ENCODE measurements around the gene TMEM114. TPM values are rescaled to one million over a fixed set of nuclear protein-coding genes. Genes with fewer than 3 reads are reported as not detected.

The TMEM114 gene
- total RNA-seq, 1 experiment from 2014 or later, result not detected

DNA sequence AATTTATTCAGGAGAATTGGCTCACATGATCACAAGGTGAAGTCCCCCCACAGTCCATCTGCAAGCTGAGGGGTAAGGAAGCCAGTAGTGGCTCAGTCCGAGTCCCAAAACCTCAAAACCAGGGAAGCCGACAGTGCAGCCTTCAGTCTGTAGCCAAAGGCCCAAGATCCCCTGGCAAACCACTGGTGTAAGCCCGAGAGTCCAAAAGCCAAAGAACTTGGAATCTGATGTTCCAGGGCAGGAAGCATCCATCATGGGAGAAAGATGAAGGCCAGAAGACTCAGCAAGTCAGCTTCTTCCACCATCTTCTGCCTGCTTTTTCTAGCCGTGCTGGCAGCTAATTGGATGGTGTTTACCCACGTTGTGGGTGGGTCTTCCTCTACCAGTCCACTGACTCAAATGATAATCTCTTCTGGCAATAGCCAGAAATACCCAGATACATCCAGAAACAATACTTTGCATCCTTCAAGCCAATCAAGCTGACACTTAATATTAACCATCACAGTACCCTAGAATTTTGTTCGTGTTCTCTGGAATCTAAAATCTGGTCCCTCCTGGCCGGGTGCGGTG lies 40.4 kb downstream of the TMEM114 start:
- TF ChIP-seq, protein P1, sequence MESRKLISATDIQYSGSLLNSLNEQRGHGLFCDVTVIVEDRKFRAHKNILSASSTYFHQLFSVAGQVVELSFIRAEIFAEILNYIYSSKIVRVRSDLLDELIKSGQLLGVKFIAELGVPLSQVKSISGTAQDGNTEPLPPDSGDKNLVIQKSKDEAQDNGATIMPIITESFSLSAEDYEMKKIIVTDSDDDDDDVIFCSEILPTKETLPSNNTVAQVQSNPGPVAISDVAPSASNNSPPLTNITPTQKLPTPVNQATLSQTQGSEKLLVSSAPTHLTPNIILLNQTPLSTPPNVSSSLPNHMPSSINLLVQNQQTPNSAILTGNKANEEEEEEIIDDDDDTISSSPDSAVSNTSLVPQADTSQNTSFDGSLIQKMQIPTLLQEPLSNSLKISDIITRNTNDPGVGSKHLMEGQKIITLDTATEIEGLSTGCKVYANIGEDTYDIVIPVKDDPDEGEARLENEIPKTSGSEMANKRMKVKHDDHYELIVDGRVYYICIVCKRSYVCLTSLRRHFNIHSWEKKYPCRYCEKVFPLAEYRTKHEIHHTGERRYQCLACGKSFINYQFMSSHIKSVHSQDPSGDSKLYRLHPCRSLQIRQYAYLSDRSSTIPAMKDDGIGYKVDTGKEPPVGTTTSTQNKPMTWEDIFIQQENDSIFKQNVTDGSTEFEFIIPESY (IDR thresholded peaks at IDR 0.05; ENCODE audit: extremely low read depth, insufficient replicate concordance, low read length), result no peak
- TF ChIP-seq JUND (IDR thresholded peaks at IDR 0.05) (no peak), TCF7L2 (IDR thresholded peaks at IDR 0.05; ENCODE audit: borderline replicate concordance, extremely low read depth, insufficient read depth, insufficient read length) (no peak), CEBPB (IDR thresholded peaks at IDR 0.05; ENCODE audit: low read depth) (no peak), EGR1 (IDR thresholded peaks at IDR 0.05; ENCODE audit: low read depth) (no peak), ELF1 (IDR thresholded peaks at IDR 0.05; ENCODE audit: borderline replicate concordance, low read depth) (no peak), EZH2 (IDR thresholded peaks at IDR 0.05) (no peak), SP1 (IDR thresholded peaks at IDR 0.05; ENCODE audit: low read depth) (no peak), RAD21 (IDR thresholded peaks at IDR 0.05; ENCODE audit: low read depth) (no peak), ZFX (IDR thresholded peaks at IDR 0.05) (no peak), CBX3 (IDR thresholded peaks at IDR 0.05; ENCODE audit: low read depth) (no peak), EZH2phosphoT487 (IDR thresholded peaks at IDR 0.05; ENCODE audit: borderline replicate concordance) (no peak), POLR2AphosphoS5 (IDR thresholded peaks at IDR 0.05; ENCODE audit: low read depth, low read length) (no peak)
- TF ChIP-seq, protein P2, sequence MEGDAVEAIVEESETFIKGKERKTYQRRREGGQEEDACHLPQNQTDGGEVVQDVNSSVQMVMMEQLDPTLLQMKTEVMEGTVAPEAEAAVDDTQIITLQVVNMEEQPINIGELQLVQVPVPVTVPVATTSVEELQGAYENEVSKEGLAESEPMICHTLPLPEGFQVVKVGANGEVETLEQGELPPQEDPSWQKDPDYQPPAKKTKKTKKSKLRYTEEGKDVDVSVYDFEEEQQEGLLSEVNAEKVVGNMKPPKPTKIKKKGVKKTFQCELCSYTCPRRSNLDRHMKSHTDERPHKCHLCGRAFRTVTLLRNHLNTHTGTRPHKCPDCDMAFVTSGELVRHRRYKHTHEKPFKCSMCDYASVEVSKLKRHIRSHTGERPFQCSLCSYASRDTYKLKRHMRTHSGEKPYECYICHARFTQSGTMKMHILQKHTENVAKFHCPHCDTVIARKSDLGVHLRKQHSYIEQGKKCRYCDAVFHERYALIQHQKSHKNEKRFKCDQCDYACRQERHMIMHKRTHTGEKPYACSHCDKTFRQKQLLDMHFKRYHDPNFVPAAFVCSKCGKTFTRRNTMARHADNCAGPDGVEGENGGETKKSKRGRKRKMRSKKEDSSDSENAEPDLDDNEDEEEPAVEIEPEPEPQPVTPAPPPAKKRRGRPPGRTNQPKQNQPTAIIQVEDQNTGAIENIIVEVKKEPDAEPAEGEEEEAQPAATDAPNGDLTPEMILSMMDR (IDR thresholded peaks at IDR 0.05 in 2 of 3, conservative IDR thresholded peaks at IDR 0.05 in 1 of 3; ENCODE audit: borderline replicate concordance in 1 of 3, insufficient read depth in 1 of 3, low read depth in 2 of 3, low read length in 2 of 3), result no peak
- TF ChIP-seq, protein P3, sequence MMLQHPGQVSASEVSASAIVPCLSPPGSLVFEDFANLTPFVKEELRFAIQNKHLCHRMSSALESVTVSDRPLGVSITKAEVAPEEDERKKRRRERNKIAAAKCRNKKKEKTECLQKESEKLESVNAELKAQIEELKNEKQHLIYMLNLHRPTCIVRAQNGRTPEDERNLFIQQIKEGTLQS (IDR thresholded peaks at IDR 0.05), result no peak
- no TSS peak for BruUV-seq (replicated peaks)
- RAD21 ChIA-PET (ENCODE audit: low non-redundant PET in 1 of 2, low total read pairs in 2 of 2, uncharacterized antibody in 2 of 2, unreplicated experiment in 2 of 2), result no interaction called here
- Histone ChIP-seq H3K4me2 (ENCODE audit: low read length) (no peak overlapping the region), H3K36me3 (ENCODE audit: control insufficient read depth in 1 of 2, insufficient read depth in 2 of 2, low read length in 2 of 2) (no peaks in the 10 kb centered on the region), H3K9me3 (ENCODE audit: control insufficient read depth in 1 of 2, insufficient read depth in 1 of 2, low read depth in 1 of 2, low read length in 2 of 2) (no peaks in the 10 kb centered on the region), H3K9me2 (ENCODE audit: insufficient read depth) (no peaks in the 10 kb centered on the region), H3K4me3 (replicated peaks in 1 of 2; ENCODE audit: low read depth in 1 of 2, low read length in 2 of 2) (no peak overlapping the region), H3K9ac (ENCODE audit: low read length) (no peak overlapping the region), H3K79me2 (ENCODE audit: insufficient read depth, low read length) (no peaks in the 10 kb centered on the region), H3K27ac (ENCODE audit: low read depth, low read length) (no peak overlapping the region), H3K4me1 (ENCODE audit: control insufficient read depth in 1 of 2, insufficient read depth in 2 of 2, low read length in 2 of 2) (no peaks in the 10 kb centered on the region), H4K20me1 (ENCODE audit: insufficient read depth) (no peaks in the 10 kb centered on the region), H2AFZ (ENCODE audit: low read depth, low read length, poor library complexity, severe bottlenecking) (no peak overlapping the region), H3K27me3 (ENCODE audit: insufficient read depth, low read length) (peaks cover 47% of the 10 kb centered on the region)
- POLR2A ChIA-PET, result no interaction called here
- intact Hi-C loops (cut with micrococcal nuclease), result no loop called here
- DNase-seq (ENCODE audit: low read depth, low spot score) (no peak), ATAC-seq (no peak)
- CTCF ChIA-PET, result no interaction called here

Data from HCT116 (cell line).